ENCODE results near the gene MED4.

MED4 gene

GRCh38 chr13:48094781-48095502 is at the start of gene MED4:
Gene MED4 (minus strand): TSS chr13:48095104. CDS start chr13:48095078, 26 bp downstream.
- POLR2A ChIA-PET = interaction anchor here (0.7 kb wide), 1 partner anchor 98 kb away, joined by 3 read pairs; no protein-coding TSS in a partner anchor
- peak; percentile 98 for DNase-seq (ENCODE audit: extremely low spot score)
- CTCF ChIA-PET = interaction anchor here (0.7 to 4.1 kb wide), 20 partner anchors 9 to 1279 kb away, joined by 3 to 29 read pairs (median 4); partner anchors contain the start of gene NUDT15
- peak; percentile 100 for TF ChIP-seq CTCF (IDR thresholded peaks at IDR 0.05; ENCODE audit: control extremely low read depth, extremely low read depth, low read depth, missing control alignments)

GRCh38 chr13:48144413-48145035 is 49.6 kb upstream of the MED4 start:
- TF ChIP-seq CTCF (IDR thresholded peaks at IDR 0.05; ENCODE audit: control extremely low read depth, extremely low read depth, low read depth, missing control alignments) = no peak
- ChIA-PET POLR2A (no interaction called here), CTCF (no interaction called here)
- DNase-seq (ENCODE audit: extremely low spot score) = no peak

- DNase-seq (ENCODE audit: extremely low spot score) = peak; percentile 37
- CTCF ChIA-PET = interaction anchor here (0.8 kb wide), 1 partner anchor 15 kb away, joined by 3 read pairs; no protein-coding TSS in a partner anchor
- TF ChIP-seq CTCF (IDR thresholded peaks at IDR 0.05; ENCODE audit: control extremely low read depth, extremely low read depth, low read depth, missing control alignments) = no peak
- POLR2A ChIA-PET = no interaction called here
These were observed 47.5 kb upstream of the MED4 start for GRCh38 chr13:48142436-48142835.

GRCh38 chr13:48138270-48138669 is 43.4 kb upstream of the MED4 start:
- no peak for TF ChIP-seq CTCF (IDR thresholded peaks at IDR 0.05; ENCODE audit: control extremely low read depth, extremely low read depth, low read depth, missing control alignments)
- DNase-seq (ENCODE audit: extremely low spot score) = no peak
- CTCF ChIA-PET = interaction anchor here (0.7 kb wide), 1 partner anchor 16 kb away, joined by 4 read pairs; no protein-coding TSS in a partner anchor
- POLR2A ChIA-PET = no interaction called here

- ChIA-PET POLR2A (no interaction called here), CTCF (interaction anchor here (0.9 to 1.1 kb wide), 2 partner anchors 13 to 95 kb away, joined by 3 read pairs; no protein-coding TSS in a partner anchor)
- DNase-seq (ENCODE audit: extremely low spot score) = no peak
- no peak for TF ChIP-seq CTCF (IDR thresholded peaks at IDR 0.05; ENCODE audit: control extremely low read depth, extremely low read depth, low read depth, missing control alignments)
These were observed 38.1 kb upstream of the MED4 start for GRCh38 chr13:48132961-48133360.

GRCh38 chr13:48131533-48131932 is 36.6 kb upstream of the MED4 start:
- no peak for TF ChIP-seq CTCF (IDR thresholded peaks at IDR 0.05; ENCODE audit: control extremely low read depth, extremely low read depth, low read depth, missing control alignments)
- POLR2A ChIA-PET = no interaction called here
- CTCF ChIA-PET = interaction anchor here (1.2 to 1.9 kb wide), 3 partner anchors 12 to 638 kb away, joined by 3 to 7 read pairs (median 6); no protein-coding TSS in a partner anchor
- no peak for DNase-seq (ENCODE audit: extremely low spot score)
